GM18873 (cell line): ENCODE measurements around the gene FSTL4.

Source experiments
- ATAC-seq: cut with Tn5 transposase; IDR thresholded peaks from one replicate; pipeline ENCODE4 v1.9.1; 2021; ENCODE audit warnings: mild to moderate bottlenecking, moderate library complexity, moderate number of reproducible peaks; ENCODE audit not compliant: unreplicated experiment, low FRiP score

The FSTL4 gene

GRCh38 chr5:133309984-133310621, 302.2 kb downstream of the FSTL4 start:
- ATAC-seq, result no peak

- no peak for ATAC-seq
Observed at GRCh38 chr5:133309166-133309795, 303.1 kb downstream of the FSTL4 start.

GRCh38 chr5:133307275-133307674, 305.1 kb downstream of the FSTL4 start:
- no peak for ATAC-seq

GRCh38 chr5:133304707-133305216, 307.6 kb downstream of the FSTL4 start:
- ATAC-seq, result no peak

- ATAC-seq, result no peak
Observed at GRCh38 chr5:133304178-133304577, 308.2 kb downstream of the FSTL4 start.

GRCh38 chr5:133303298-133303697, 309.0 kb downstream of the FSTL4 start:
- no peak for ATAC-seq

GRCh38 chr5:133299728-133300127, 312.6 kb downstream of the FSTL4 start:
- no peak for ATAC-seq

GRCh38 chr5:133299021-133299420, 313.3 kb downstream of the FSTL4 start:
- no peak for ATAC-seq

- no peak for ATAC-seq
Observed at GRCh38 chr5:133298447-133298846, 313.9 kb downstream of the FSTL4 start.

GRCh38 chr5:133297293-133297692, 315.0 kb downstream of the FSTL4 start:
- no peak for ATAC-seq

GRCh38 chr5:133296624-133297023, 315.7 kb downstream of the FSTL4 start:
- no peak for ATAC-seq

- no peak for ATAC-seq
Observed at GRCh38 chr5:133295520-133295919, 316.8 kb downstream of the FSTL4 start.

- ATAC-seq, result no peak
Observed at GRCh38 chr5:133294380-133294779, 318.0 kb downstream of the FSTL4 start.

- no peak for ATAC-seq
Observed at GRCh38 chr5:133293960-133294359, 318.4 kb downstream of the FSTL4 start.

- no peak for ATAC-seq
Observed at GRCh38 chr5:133292300-133292699, 320.0 kb downstream of the FSTL4 start.

- no peak for ATAC-seq
Observed at GRCh38 chr5:133291524-133291923, 320.8 kb downstream of the FSTL4 start.

GRCh38 chr5:133290669-133291240, 321.6 kb downstream of the FSTL4 start:
- no peak for ATAC-seq

GRCh38 chr5:133289686-133290367, 322.5 kb downstream of the FSTL4 start:
- ATAC-seq, result no peak

GRCh38 chr5:133287500-133287899, 324.8 kb downstream of the FSTL4 start:
- no peak for ATAC-seq

- no peak for ATAC-seq
Observed at GRCh38 chr5:133286483-133286882, 325.9 kb downstream of the FSTL4 start.

GRCh38 chr5:133285583-133286021, 326.7 kb downstream of the FSTL4 start:
- ATAC-seq, result no peak
